Stimulated activated naive CD8-positive, alpha-beta T cell treated with anti-CD3 and anti-CD28 coated beads, Interleukin-15, Interleukin-2, amounts not matched to agents 100 U/mL and 50 U/mL, for 24 hours (primary cell): Measurements from ENCODE around the gene PCNX1.
"Not testable (repeated sequence)": the region's sequence is repeated elsewhere in the genome, so short reads cannot be mapped to it uniquely, and the experiment has no call there.

ENCODE experiments used
- ATAC-seq: fragments of 150-1000 bp; cut with Tn5 transposase; one replicate; pipeline ENCODE4 v1.10.0; 2021
- DNase-seq: peaks from one replicate; pipeline ENCODE4 v3.0.0; 2021

The PCNX1 gene

GRCh38 chr14:71021347-71022011 is 114.2 kb downstream of the PCNX1 start:
- peak; percentile 79 for ATAC-seq
- DNase-seq = no peak

GRCh38 chr14:71022012-71022869 is 115.0 kb downstream of the PCNX1 start:
- no peak for DNase-seq

GRCh38 chr14:71022939-71023338 is 115.7 kb downstream of the PCNX1 start:
- DNase-seq (no peak), ATAC-seq (peak; percentile 52)

More at GRCh38 chr14:71022012-71022869, 115.0 kb downstream of the PCNX1 start:
- ATAC-seq = no peak

GRCh38 chr14:71029236-71029781 is 122.0 kb downstream of the PCNX1 start:
- no peak for ATAC-seq

GRCh38 chr14:71031000-71031399 is 123.7 kb downstream of the PCNX1 start:
- ATAC-seq (no peak), DNase-seq (no peak)

More at GRCh38 chr14:71029236-71029781, 122.0 kb downstream of the PCNX1 start:
- DNase-seq = no peak

- DNase-seq (no peak), ATAC-seq (no peak)
Observed at GRCh38 chr14:71036433-71036832, 129.2 kb downstream of the PCNX1 start.

GRCh38 chr14:71048393-71048792 is 141.1 kb downstream of the PCNX1 start:
- no peak for DNase-seq
- no peak for ATAC-seq

GRCh38 chr14:71049435-71050133 is 142.3 kb downstream of the PCNX1 start:
- ATAC-seq = no peak
- no peak for DNase-seq

- ATAC-seq = no peak
- no peak for DNase-seq
Observed at GRCh38 chr14:71050227-71050823, 143.1 kb downstream of the PCNX1 start.

- DNase-seq (no peak), ATAC-seq (no peak)
Observed at GRCh38 chr14:71054706-71055105, 147.4 kb downstream of the PCNX1 start.

- DNase-seq = no peak
- ATAC-seq = no peak
Observed at GRCh38 chr14:71056168-71056567, 148.9 kb downstream of the PCNX1 start.

GRCh38 chr14:71060274-71060673 is 153.0 kb downstream of the PCNX1 start:
- DNase-seq (no peak), ATAC-seq (no peak)

- DNase-seq (no peak), ATAC-seq (no peak)
Observed at GRCh38 chr14:71060825-71061455, 153.7 kb downstream of the PCNX1 start.

- ATAC-seq = no peak
- DNase-seq = no peak
Observed at GRCh38 chr14:71061458-71061857, 154.2 kb downstream of the PCNX1 start.

GRCh38 chr14:71062581-71063303 is 155.5 kb downstream of the PCNX1 start:
- ATAC-seq (no peak), DNase-seq (no peak)

GRCh38 chr14:71063351-71063750 is 156.1 kb downstream of the PCNX1 start:
- ATAC-seq (no peak), DNase-seq (no peak)

- not testable (repeated sequence) for ATAC-seq, DNase-seq
Observed at GRCh38 chr14:71064747-71065146, 157.5 kb downstream of the PCNX1 start.

GRCh38 chr14:71070169-71070568 is 162.9 kb downstream of the PCNX1 start:
- ATAC-seq (no peak), DNase-seq (no peak)

- ATAC-seq = no peak
- no peak for DNase-seq
Observed at GRCh38 chr14:71071042-71071441, 163.8 kb downstream of the PCNX1 start.

- no peak for DNase-seq
- no peak for ATAC-seq
Observed at GRCh38 chr14:71076462-71077092, 169.3 kb downstream of the PCNX1 start.
